DND-41 (cell line): Measurements from ENCODE around the gene MRPL20.

Experiments
- EZH2 ChIP-seq: IDR thresholded peaks from 3 replicates; pipeline ENCODE4 v1.6.1; 2012; ENCODE audit warnings: borderline replicate concordance, low read depth, mild to moderate bottlenecking, moderate library complexity, low read length, inconsistent platforms; ENCODE audit not compliant: severe bottlenecking
- TF ChIP-seq, protein P1 (sequence below): IDR thresholded peaks from 2 replicates; pipeline ENCODE4 v1.5.1; 2012; ENCODE audit warnings: borderline replicate concordance, low read length, moderate library complexity, mild to moderate bottlenecking; ENCODE audit not compliant: poor library complexity, severe bottlenecking; ENCODE audit errors: extremely low read depth

DNA sequence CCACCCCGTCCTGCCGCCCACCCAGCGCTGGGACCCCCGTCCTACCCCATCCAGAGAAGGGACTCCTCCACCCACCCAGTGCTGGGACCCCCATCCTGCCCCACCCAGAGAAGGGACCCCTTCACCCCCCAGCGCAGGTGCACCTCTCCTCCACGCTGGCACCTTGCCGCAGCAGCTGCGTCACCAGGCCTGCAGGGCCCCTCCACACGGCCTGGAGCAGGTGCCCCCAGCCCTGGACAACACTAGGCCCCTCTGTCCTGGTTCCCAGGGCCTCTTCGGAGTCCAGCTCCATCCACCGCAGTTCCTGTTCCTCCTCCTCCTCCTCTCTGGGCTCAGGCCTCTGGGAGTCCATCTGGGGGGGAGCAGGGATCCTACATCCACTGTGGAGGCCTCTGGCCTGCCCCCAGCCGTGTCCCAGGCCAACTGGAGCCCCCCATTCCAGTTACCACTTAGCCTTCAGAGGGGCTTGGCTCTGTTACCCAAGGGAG is 13.6 kb upstream of the MRPL20 start:
- TF ChIP-seq EZH2 = no peak
- TF ChIP-seq, protein P1, sequence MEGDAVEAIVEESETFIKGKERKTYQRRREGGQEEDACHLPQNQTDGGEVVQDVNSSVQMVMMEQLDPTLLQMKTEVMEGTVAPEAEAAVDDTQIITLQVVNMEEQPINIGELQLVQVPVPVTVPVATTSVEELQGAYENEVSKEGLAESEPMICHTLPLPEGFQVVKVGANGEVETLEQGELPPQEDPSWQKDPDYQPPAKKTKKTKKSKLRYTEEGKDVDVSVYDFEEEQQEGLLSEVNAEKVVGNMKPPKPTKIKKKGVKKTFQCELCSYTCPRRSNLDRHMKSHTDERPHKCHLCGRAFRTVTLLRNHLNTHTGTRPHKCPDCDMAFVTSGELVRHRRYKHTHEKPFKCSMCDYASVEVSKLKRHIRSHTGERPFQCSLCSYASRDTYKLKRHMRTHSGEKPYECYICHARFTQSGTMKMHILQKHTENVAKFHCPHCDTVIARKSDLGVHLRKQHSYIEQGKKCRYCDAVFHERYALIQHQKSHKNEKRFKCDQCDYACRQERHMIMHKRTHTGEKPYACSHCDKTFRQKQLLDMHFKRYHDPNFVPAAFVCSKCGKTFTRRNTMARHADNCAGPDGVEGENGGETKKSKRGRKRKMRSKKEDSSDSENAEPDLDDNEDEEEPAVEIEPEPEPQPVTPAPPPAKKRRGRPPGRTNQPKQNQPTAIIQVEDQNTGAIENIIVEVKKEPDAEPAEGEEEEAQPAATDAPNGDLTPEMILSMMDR = no peak
